MV-4-11 (cell line): Measurements from ENCODE around the gene FKBP3.
"Not testable (repeated sequence)": the region's sequence is repeated elsewhere in the genome, so short reads cannot be mapped to it uniquely, and the experiment has no call there.

Source experiments
- DNase-seq: peaks from one replicate; lab custom pipeline; 2025; lab: John Stamatoyannopoulos, UW

FKBP3 gene

DNA sequence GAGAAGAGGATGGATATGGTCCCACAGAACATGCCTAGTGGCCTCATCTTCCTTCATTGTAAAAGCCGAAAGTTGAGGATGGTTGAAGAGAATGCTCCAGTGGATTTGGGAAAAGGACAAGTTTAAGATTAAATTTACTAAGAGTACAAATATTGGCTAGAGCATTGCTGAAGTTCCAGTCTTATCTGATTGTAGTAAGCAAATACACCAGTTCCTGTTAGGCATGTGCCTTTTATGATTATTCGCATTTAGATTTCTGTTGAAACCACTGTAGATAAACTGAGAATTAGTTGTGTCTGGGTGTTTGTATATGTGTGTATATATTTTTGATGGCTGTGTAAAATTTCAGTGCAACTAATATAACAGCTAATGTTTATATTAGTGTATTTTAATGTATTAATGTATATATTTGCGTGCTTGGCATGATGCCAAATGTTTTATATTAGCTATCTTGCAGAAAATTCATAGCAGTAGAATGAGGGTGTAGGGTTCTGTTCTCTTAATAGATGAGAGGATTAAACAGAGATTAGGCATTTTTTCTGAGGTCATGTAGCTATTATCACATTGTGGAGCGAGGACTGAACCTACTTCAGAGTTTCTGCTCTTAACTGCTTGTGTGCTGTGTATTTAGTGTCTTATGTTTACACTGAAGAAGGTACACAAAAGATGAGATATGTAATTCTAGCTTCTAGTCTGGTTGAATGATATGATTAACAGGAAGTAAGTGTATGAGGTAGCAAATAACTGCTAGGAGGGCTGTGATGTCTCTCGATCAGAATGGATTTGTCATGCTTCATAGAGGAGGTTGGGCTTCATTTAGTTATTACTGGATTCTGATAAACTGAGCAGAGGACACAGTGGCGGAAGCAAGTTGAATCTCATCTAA is 21.1 kb downstream of the FKBP3 start:
- DNase-seq, result no peak

- DNase-seq, result no peak
Observed at GRCh38 chr14:45104561-45104960, 29.7 kb downstream of the FKBP3 start.

- DNase-seq, result no peak
Observed at GRCh38 chr14:45103806-45104205, 30.5 kb downstream of the FKBP3 start.

DNA sequence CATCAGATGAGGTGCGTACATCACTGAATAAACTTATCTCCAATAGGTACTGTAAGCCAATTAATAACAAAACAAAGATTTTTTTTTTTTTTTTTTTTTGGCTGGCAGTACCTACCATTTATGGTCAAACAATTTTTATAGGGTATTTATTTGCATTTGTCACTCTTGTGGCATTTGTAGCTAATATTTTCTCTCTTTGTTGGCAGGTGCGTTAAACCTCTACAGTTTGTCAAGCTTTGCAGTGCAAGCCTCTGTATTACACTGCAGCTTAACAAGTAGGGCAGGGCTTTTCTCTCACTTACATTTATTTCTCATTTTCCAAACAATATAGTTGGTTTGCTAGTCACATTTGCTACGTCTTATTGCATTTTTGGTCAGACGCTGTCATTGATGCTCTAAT is 38.1 kb downstream of the FKBP3 start:
- DNase-seq, result no peak

DNA sequence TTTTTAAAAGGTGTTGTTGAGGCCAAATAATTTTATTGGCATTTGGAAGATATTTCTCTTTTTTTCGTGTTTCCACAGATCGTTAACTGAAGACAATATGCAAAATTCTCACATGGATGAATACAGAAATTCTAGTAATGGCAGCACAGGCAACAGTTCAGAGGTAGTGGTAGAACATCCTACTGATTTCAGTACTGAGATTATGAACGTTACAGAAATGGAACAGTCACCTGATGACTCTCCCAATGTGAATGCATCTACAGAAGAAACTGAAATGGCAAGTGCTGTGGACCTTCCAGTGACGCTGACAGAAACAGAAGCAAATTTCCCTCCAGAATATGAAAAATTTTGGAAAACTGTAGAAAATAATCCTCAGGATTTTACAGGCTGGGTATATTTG is 39.1 kb downstream of the FKBP3 start:
- no peak for DNase-seq

GRCh38 chr14:45094275-45094674 is 40.0 kb downstream of the FKBP3 start:
- DNase-seq, result no peak

GRCh38 chr14:45091710-45092109 is 42.6 kb downstream of the FKBP3 start:
- DNase-seq, result no peak

DNA sequence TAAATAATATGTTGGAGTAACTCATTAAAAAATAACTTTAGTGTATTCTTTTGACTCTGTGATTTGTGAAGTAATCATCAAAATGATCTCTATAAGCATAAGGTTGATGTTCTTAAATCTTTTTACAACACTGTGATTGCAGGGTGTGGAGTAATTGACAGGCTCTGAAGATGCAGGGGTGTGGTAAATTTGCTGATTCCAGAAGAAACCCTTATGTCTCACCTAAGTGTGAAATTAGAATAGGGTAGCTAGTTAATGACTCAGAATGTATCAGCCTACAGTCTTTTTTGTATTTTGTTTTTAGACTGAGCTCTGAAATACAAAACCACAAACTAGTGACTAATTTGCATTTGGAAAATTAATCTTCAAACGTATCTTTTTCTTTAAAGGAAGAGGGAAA is 44.5 kb downstream of the FKBP3 start:
- peak; percentile 2 for DNase-seq

DNA sequence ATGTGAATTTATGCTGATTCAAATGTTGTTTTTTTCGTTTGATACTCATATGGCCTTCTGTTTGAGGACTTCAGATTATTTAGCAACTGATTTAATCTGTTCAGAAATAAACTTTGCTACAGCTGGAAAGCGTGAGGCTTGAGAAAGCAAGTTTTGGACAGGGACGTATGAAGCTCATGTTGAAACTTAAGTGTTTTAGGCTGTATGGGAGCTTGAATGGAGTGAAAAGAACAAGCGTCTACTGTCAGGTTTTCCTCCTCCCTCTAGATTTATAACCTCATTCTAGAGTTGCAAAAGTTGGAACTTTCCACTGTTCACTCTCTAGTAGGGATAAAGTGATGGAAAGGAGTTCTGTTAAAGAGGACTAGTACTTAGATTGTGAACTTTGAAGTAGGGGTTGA is 49.3 kb downstream of the FKBP3 start:
- DNase-seq, result no peak

GRCh38 chr14:45083976-45084722 is 50.1 kb downstream of the FKBP3 start, which contains the start of gene PRPF39:
Gene PRPF39, plus strand, starts transcription at chr14:45084116. Its CDS starts 11,124 bp downstream, at chr14:45095240.
- DNase-seq, result peak; percentile 86

DNA sequence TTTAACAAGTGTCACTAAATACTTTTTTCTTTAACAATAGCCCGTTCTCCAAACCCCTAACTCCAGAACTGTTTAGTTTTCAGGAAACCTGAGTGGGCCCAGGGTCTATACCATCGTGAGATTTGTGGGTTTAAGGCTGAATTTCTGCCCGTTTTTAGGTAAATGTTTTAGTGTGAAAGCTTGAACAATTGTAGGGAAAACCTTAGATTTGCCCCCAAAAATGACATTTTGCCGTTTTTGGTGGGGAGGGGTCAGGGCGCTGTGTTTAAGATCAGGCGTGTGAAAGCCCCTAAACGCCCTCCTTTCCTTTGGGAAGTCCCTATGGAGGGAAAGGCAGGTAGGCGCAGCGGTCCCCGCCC is 50.7 kb downstream of the FKBP3 start:
- DNase-seq, result no peak

DNA sequence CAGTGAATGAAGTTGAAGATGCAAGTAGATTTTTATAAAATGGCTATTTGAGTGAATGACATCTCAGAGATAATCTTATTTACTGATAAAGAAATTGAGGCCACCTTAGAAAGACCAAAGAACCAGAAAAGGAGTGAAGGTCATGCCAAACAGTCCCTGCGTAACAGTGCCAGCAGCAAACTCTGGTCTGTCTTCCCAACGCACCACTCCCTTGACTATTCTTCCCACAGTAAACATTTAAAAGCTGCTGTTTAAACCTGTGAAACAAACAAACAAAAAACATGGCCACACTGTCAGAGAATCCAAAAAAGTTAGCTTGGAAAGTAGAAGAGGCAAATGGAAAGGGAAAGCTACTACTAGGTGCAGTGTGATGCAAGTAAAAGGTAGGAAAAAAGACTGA is 51.9 kb downstream of the FKBP3 start:
- no peak for DNase-seq

DNA sequence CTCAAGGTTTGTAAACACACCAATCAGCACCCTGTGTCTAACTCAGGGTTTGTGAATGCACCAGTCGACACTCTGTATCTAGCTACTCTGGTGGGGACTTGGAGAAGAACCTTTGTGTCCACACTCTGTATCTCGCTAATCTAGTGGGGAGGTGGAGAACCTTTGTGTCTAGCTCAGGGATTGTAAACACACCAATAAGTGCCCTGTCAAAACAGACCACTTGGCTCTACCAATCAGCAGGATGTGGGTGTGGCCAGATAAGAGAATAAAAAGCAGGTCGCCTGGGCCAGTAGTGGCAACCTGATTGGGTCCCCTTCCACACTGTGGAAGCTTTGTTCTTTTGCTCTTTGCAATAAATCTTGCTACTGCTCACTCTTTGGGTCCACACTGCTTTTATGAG is 53.2 kb downstream of the FKBP3 start:
- DNase-seq, result not testable (repeated sequence)

- DNase-seq, result not testable (repeated sequence)
Observed at GRCh38 chr14:45080416-45080968, 53.8 kb downstream of the FKBP3 start.

DNA sequence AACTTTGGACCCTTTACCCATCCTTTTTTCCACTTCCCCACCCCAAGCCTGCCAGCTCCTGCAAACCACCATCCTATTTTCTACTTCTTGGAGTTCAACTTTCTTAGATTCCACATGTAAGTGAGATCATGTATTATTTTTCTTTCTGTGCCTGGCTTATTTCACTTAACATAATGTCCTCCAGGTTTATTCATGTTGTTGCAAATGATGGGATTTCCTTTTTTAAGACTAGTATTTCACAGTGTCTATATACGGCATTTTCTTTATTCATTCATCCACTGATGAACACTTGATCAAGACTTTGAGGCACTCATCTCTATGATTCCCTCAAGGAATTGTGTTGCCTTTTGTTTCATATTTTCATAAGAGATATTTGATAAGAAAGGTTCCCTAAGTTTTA is 56.0 kb downstream of the FKBP3 start:
- no peak for DNase-seq

- no peak for DNase-seq
Observed at GRCh38 chr14:45073231-45073879, 60.9 kb downstream of the FKBP3 start.

DNA sequence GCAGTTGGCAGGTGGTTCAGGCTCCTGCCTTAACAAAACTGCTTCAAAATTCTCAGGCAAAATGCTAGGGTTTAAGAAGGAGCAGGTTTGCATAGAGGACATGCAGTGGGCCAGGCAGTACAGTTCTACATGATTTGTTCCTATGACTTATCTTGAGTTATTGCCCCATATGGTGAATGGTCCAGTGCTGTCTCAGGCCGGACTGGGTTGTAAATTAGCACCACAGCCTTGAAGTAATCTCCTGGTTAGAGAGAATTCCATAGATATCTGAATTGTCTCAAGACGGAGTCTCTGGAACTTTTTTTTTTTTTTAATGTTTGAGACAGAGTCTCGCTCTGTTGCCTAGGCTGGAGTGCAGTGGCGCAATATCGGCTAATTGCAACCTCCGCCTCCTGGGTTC is 62.2 kb downstream of the FKBP3 start:
- no peak for DNase-seq

DNA sequence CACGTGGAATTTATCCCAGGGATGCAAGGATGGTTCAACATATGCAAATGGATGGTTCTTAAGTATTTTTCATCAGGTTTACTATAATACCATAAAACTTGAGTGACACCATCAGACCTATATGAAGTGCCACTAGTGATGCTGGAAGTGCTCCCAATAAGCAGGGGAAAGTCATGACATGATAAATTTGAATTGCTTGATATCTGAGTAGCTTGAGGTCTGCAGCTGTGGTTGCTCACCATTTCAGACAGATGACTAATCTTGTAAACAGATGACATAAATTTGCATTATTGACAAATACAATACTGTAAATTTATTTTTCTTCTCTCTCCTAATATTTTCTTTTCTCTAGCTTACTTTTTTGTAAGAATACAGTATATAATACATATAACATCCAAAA is 64.1 kb downstream of the FKBP3 start:
- DNase-seq, result no peak

DNA sequence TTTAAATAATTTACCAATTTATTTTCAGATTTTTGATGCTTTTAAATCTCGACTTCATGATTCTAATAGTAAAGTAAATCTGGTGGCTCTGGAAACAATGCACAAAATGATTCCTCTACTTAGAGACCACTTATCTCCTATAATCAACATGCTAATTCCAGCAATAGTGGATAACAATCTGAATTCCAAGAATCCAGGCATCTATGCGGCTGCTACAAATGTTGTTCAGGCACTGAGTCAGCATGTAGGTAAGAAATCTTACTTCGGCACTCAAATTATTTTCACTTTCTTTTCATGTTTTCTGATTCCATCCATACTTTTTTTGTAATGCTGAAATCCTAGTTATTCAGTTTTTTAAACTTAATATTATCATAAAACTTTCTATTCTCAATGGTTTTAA is 65.9 kb downstream of the FKBP3 start:
- DNase-seq, result no peak

GRCh38 chr14:45066667-45067066 is 67.6 kb downstream of the FKBP3 start:
- no peak for DNase-seq

DNA sequence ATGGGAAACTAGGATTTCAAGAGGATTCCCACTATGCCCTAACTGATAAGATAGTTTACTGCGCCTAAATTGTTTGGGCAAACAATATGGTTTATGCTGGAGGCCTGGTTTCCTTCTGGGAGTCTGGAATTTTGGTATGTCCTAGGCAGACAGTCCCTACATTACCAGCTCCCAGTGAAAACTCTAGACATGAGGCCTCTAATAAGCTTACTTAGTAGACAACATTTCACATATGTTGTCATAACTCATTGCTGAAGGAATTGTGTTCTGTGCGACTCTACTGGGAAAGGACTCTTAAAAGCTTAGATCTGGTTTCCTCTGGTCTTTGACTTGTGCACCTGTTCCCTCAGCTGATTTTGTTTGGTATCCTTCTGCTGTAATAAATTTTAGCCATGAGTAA is 68.3 kb downstream of the FKBP3 start:
- DNase-seq, result no peak
